Smooth muscle cell (in vitro differentiated cells): ENCODE measurements around the gene FAM118B. TPM values are rescaled to one million over a fixed set of nuclear protein-coding genes. Genes with fewer than 3 reads are reported as not detected.

Experiments
- DNase-seq: peaks from one replicate; lab custom pipeline; 2025; ENCODE audit not compliant: unreplicated experiment; lab: John Stamatoyannopoulos, UW
- H2AFZ ChIP-seq: fragments of 200-600 bp; sonication (generic); 2 replicates; pipeline ENCODE4 v1.6.0; 2016; ENCODE audit warnings: antibody characterized with exemption, low read depth, mild to moderate bottlenecking
- H3F3A ChIP-seq: fragments of 200-600 bp; sonication (generic); 2 replicates; pipeline ENCODE4 v1.6.0; 2017; ENCODE audit warnings: antibody characterized with exemption, low read depth
- H3K27ac ChIP-seq: fragments of 200-600 bp; sonication (generic); 2 replicates; pipeline ENCODE4 v1.5.1; 2016; ENCODE audit warnings: low read depth, mild to moderate bottlenecking
- H3K27me3 ChIP-seq: fragments of 200-600 bp; sonication (generic); 2 replicates; pipeline ENCODE4 v1.6.1; 2016; ENCODE audit warnings: low read depth, mild to moderate bottlenecking
- H3K36me3 ChIP-seq: fragments of 200-600 bp; sonication (generic); 2 replicates; pipeline ENCODE4 v1.5.1; 2016; ENCODE audit warnings: low read depth
- H3K4me1 ChIP-seq: fragments of 200-600 bp; sonication (generic); 2 replicates; pipeline ENCODE4 v1.5.1; 2016; ENCODE audit warnings: low read depth
- H3K4me2 ChIP-seq: fragments of 200-600 bp; sonication (generic); 2 replicates; pipeline ENCODE4 v1.6.0; 2016; ENCODE audit warnings: mild to moderate bottlenecking
- H3K4me3 ChIP-seq: fragments of 200-600 bp; sonication (generic); 2 replicates; pipeline ENCODE4 v1.5.1; 2016; ENCODE audit warnings: mild to moderate bottlenecking
- H3K79me2 ChIP-seq: fragments of 200-600 bp; sonication (generic); 2 replicates; pipeline ENCODE4 v1.6.0; 2016; ENCODE audit warnings: low read depth, mild to moderate bottlenecking
- H3K9ac ChIP-seq: fragments of 200-600 bp; sonication (generic); 2 replicates; pipeline ENCODE4 v1.6.0; 2016; ENCODE audit warnings: low read depth
- H3K9me3 ChIP-seq: fragments of 200-600 bp; sonication (generic); replicated peaks from 2 replicates; pipeline ENCODE4 v1.5.1; 2016; ENCODE audit warnings: low read depth
- H4K20me1 ChIP-seq: fragments of 200-600 bp; sonication (generic); 2 replicates; pipeline ENCODE4 v1.6.0; 2016; ENCODE audit warnings: low read depth
- WGBS: methylation state at CpG from one replicate; pipeline ENCODE4 v1.1.7; 2016; ENCODE audit warnings: low lambda C conversion rate; 5-methylcytosine and 5-hydroxymethylcytosine counted together
- polyA plus RNA-seq: library from polyadenylated mRNA; unstranded; fragments of >200 nt; fragmentation: Nextera tagmentation; extraction: Ambion mirVana; gene quantifications from 2 replicates; pipeline ENCODE4 v1.2.1, GENCODE V29; 2016
- total RNA-seq: library from RNA; depleted of rRNA; stranded (reverse); fragments of >200 nt; gene quantifications from 2 replicates; pipeline ENCODE4 v1.2.3, GENCODE V29; 2014
- TF ChIP-seq, protein P1 (sequence below): fragments of 200-600 bp; sonication (generic); IDR thresholded peaks from 2 replicates; pipeline ENCODE4 v1.5.1; 2017; ENCODE audit warnings: borderline replicate concordance, mild to moderate bottlenecking, antibody characterized with exemption; ENCODE audit not compliant: insufficient read depth, poor library complexity, severe bottlenecking

FAM118B gene
- total RNA-seq: 14.3 and 32.1 TPM in 2 replicates
- 26.1 and 31.6 TPM in 2 replicates for polyA plus RNA-seq

DNA sequence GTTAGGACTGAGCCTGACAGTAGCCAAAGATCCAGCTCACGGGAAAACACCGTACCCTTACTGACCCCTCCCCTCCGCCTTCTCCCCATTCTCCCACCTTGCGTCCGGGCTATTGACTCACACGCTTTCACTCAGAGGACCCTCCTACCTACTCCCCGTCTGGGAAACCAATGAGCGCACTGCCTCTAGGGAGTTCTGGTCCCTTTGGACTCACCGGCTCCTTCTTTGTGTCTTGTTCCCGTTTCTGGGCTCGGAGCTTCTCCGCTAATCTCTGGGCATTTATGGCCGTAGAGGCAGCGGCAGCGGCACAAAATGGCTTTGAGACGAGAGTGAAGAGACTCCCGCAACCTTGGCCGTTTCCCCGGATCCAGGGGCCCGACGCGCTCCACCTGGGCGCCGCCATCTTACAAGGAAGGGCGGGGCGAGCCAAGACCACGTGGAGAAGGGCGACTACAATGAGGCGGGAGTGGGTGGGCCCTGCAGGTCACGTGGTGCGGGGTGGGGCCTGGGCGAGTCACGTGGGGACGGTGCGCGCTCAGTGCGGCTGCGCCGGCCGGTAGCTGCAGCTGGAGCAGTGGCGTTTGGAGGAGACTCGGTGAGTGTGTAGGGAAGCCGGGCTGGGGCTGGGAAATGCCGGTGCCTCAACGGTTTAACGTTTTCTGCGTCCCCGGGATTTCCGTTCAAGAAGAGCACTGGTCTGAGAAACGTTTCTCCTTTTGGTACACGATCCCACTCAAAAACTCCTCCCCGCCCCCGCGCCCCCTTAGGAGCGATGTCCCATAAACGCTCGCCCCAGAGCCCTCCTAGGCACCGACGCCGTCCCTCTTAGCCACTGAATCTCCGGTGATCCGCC, at the start of gene FAM118B, which contains the start of gene RPUSD4:
FAM118B (plus strand) TSS at position 547 of the 853 bp plus-strand sequence. CDS start 23,220 bp downstream, outside the sequence.
RPUSD4 (minus strand) TSS at position 415 of the 853 bp plus-strand sequence; CDS start at position 403, 12 bp downstream.
- peaks cover 13% of the 10 kb centered on the region for H3K4me1 ChIP-seq
- H3K9ac ChIP-seq: peak within 1 kb of the TSS; percentile 83
- no peaks in the 10 kb centered on the region for H3K9me3 ChIP-seq
- 1% methylated on average over 44 of the region's 62 CpGs for WGBS
- H3K79me2 ChIP-seq: peaks cover 51% of the 10 kb centered on the region
- H3K36me3 ChIP-seq: peaks cover 4% of the 10 kb centered on the region
- H3K4me2 ChIP-seq: peak within 1 kb of the TSS; percentile 98
- H2AFZ ChIP-seq: peak within 1 kb of the TSS; percentile 93
- H3K27me3 ChIP-seq: no peaks in the 10 kb centered on the region
- H3K27ac ChIP-seq: peak within 1 kb of the TSS; percentile 63
- H4K20me1 ChIP-seq: peaks cover 34% of the 10 kb centered on the region
- H3K4me3 ChIP-seq: peak within 1 kb of the TSS; percentile 88
- DNase-seq: peak; percentile 94
- H3F3A ChIP-seq: no peaks in the 10 kb centered on the region
- TF ChIP-seq, protein P1, sequence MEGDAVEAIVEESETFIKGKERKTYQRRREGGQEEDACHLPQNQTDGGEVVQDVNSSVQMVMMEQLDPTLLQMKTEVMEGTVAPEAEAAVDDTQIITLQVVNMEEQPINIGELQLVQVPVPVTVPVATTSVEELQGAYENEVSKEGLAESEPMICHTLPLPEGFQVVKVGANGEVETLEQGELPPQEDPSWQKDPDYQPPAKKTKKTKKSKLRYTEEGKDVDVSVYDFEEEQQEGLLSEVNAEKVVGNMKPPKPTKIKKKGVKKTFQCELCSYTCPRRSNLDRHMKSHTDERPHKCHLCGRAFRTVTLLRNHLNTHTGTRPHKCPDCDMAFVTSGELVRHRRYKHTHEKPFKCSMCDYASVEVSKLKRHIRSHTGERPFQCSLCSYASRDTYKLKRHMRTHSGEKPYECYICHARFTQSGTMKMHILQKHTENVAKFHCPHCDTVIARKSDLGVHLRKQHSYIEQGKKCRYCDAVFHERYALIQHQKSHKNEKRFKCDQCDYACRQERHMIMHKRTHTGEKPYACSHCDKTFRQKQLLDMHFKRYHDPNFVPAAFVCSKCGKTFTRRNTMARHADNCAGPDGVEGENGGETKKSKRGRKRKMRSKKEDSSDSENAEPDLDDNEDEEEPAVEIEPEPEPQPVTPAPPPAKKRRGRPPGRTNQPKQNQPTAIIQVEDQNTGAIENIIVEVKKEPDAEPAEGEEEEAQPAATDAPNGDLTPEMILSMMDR: no peak

DNA sequence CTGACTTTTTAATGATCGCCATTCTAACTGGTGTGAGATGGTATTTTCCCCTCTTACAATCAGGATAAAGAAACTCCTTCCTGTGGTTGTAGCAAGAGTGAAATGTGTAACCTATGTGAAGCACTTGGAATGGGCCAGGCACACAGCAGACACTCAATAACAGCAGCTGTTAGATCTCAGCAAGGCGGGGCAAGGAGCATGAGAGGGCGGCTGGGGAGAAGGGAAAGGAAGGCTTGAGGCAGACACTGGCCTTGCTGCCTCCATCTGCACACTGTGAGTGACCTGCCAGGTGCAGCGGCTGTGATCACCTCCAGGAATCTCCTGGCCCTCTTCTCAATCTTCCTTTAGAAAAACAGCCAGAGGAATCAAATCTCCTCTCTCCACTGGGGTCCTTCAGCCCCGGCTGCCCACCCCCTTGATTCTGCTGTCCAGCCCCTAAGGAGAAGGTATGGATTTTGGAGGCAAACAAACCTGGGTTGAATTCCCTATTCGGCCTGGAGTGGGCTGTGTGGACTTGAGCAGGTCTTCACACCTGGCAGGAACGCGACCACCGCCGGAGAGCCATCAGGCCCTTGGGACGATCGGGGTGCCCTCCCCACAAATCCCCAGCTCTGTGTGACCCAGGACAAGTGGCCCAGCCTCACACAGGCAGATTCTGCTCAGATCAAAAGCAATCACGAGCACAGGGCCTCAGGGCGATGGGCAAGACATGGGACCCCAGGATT, 49.1 kb upstream of the FAM118B start:
- no peaks in the 10 kb centered on the region for H3K36me3 ChIP-seq
- no peaks in the 10 kb centered on the region for H3K79me2 ChIP-seq
- WGBS: 90% methylated on average over 14 of the region's 14 CpGs
- no peak overlapping the region for H3K4me3 ChIP-seq
- no peak overlapping the region for H3K27ac ChIP-seq
- no peaks in the 10 kb centered on the region for H3K27me3 ChIP-seq
- no peaks in the 10 kb centered on the region for H3F3A ChIP-seq
- H3K4me2 ChIP-seq: peak overlapping the region; percentile 46
- no peaks in the 10 kb centered on the region for H4K20me1 ChIP-seq
- H3K4me1 ChIP-seq: peaks cover 55% of the 10 kb centered on the region
- no peaks in the 10 kb centered on the region for H3K9me3 ChIP-seq
- H2AFZ ChIP-seq: no peak overlapping the region
- no peak overlapping the region for H3K9ac ChIP-seq
- DNase-seq: no peak
- TF ChIP-seq, protein P1: no peak

DNA sequence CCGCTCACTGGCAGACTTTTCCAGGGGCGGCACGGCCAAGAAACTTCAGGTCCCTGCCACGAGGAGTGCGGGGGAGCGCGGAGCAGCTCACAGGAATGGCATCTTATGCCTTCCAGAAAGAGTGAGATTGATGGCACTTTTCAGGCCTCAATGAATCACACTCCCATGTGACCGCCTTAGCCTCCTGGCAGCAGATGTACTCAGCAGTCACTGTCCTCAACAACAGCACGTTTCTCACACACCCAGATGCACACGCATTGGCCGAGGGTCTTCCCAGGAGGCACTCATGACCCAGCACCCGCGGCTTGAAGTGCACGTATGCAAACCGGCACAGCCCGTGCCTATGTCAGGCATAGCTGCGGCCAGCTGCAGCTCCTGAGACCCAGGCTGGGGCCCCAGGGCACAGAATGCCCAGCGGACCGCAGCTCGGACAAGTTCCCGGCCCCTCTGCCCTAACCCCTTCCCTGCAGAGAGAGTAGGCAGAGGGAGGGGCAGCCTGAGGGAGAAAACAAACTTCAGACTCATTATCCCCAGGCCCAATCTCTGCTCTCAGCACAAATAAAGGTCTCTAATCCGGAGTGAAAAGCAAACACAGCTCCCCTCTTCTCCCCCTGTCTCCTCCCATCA, 48.4 kb upstream of the FAM118B start:
- no peaks in the 10 kb centered on the region for H3K79me2 ChIP-seq
- no peaks in the 10 kb centered on the region for H3K9me3 ChIP-seq
- H3K4me1 ChIP-seq: peaks cover 51% of the 10 kb centered on the region
- TF ChIP-seq, protein P1: no peak
- H3K27me3 ChIP-seq: no peaks in the 10 kb centered on the region
- no peak overlapping the region for H2AFZ ChIP-seq
- DNase-seq: peak; percentile 29
- peak overlapping the region; percentile 8 for H3K9ac ChIP-seq
- H4K20me1 ChIP-seq: no peaks in the 10 kb centered on the region
- peak overlapping the region; percentile 51 for H3K4me2 ChIP-seq
- H3K4me3 ChIP-seq: no peak overlapping the region
- H3K36me3 ChIP-seq: no peaks in the 10 kb centered on the region
- peak overlapping the region; percentile 54 for H3K27ac ChIP-seq
- WGBS: 42% methylated on average over 22 of the region's 22 CpGs
- no peaks in the 10 kb centered on the region for H3F3A ChIP-seq
